ENCODE data around the gene TMEM239.

- TF ChIP-seq, protein P1, sequence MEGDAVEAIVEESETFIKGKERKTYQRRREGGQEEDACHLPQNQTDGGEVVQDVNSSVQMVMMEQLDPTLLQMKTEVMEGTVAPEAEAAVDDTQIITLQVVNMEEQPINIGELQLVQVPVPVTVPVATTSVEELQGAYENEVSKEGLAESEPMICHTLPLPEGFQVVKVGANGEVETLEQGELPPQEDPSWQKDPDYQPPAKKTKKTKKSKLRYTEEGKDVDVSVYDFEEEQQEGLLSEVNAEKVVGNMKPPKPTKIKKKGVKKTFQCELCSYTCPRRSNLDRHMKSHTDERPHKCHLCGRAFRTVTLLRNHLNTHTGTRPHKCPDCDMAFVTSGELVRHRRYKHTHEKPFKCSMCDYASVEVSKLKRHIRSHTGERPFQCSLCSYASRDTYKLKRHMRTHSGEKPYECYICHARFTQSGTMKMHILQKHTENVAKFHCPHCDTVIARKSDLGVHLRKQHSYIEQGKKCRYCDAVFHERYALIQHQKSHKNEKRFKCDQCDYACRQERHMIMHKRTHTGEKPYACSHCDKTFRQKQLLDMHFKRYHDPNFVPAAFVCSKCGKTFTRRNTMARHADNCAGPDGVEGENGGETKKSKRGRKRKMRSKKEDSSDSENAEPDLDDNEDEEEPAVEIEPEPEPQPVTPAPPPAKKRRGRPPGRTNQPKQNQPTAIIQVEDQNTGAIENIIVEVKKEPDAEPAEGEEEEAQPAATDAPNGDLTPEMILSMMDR (IDR thresholded peaks at IDR 0.05), result no peak
- TF ChIP-seq POLR2A (IDR thresholded peaks at IDR 0.05), result no peak
- TF ChIP-seq POLR2AphosphoS5 (IDR thresholded peaks at IDR 0.05), result no peak
These were observed 4.1 kb downstream of the TMEM239 start for GRCh38 chr20:2820084-2820895.

Measured in breast epithelium (tissue), 3 donors.